HL-60 (cell line): ENCODE results near the gene RAP1GAP2.

Source experiments
- DNase-seq, 2 experiments: peaks; one replicate each; pipeline ENCODE4 v3.0.0-alpha.2; 2010 to 2020; ENCODE audit warnings: low read depth in 1 of 2, low spot score in 1 of 2
- H3K27ac ChIP-seq: fragments of 250-450 bp; sonication (Bioruptor Pico); replicated peaks from 2 replicates; pipeline ENCODE4 v1.5.1; 2020; ENCODE audit warnings: mild to moderate bottlenecking, moderate library complexity
- H3K27me3 ChIP-seq: fragments of 250-450 bp; sonication (Bioruptor Pico); 2 replicates; pipeline ENCODE4 v1.5.1; 2021; ENCODE audit warnings: mild to moderate bottlenecking, moderate library complexity; ENCODE audit not compliant: insufficient read depth, poor library complexity, severe bottlenecking
- H3K4me3 ChIP-seq: replicated peaks from 2 replicates; pipeline ENCODE4 v1.5.1; 2011; ENCODE audit warnings: mild to moderate bottlenecking, control low read depth, low read length; ENCODE audit not compliant: insufficient read depth
- GABPA ChIP-seq: IDR thresholded peaks from 2 replicates; pipeline ENCODE4 v1.6.1; 2012; ENCODE audit warnings: low read depth
- POLR2AphosphoS5 ChIP-seq: IDR thresholded peaks from 2 replicates; pipeline ENCODE4 v1.6.1; 2012; ENCODE audit warnings: low read depth
- REST ChIP-seq: IDR thresholded peaks from 2 replicates; pipeline ENCODE4 v1.6.1; 2012; ENCODE audit warnings: low read depth; ENCODE audit not compliant: insufficient replicate concordance
- SPI1 ChIP-seq: IDR thresholded peaks from 2 replicates; pipeline ENCODE4 v1.6.1; 2012; ENCODE audit warnings: low read depth, mild to moderate bottlenecking, borderline replicate concordance
- TF ChIP-seq, protein P1 (sequence below): IDR thresholded peaks from one replicate; pipeline ENCODE4 v1.5.1; 2011; ENCODE audit warnings: low read length, control low read depth, inconsistent platforms; ENCODE audit not compliant: insufficient read depth

The RAP1GAP2 gene

DNA sequence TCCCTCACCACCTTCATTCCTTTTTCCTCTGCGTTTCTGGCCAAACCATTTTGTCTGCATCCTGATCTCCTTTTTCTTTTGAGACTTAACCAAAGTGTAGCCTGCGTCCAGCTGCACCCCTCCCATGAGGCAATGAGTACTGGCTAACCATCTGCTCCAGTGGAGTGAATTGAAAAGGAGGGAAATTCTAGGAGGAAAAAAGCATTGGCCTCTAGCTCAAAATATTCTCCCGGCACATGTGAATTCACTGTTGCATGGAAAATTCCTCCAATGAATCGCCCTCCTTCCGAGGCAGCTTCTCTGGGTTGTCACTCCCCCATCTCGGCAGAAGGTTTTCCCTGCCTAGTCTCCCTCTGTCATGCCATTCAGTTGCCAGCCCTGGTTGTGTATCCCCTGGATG, 5.6 kb downstream of the RAP1GAP2 start:
- H3K27ac ChIP-seq, result no peak overlapping the region
- no peak for TF ChIP-seq REST
- TF ChIP-seq, protein P1, sequence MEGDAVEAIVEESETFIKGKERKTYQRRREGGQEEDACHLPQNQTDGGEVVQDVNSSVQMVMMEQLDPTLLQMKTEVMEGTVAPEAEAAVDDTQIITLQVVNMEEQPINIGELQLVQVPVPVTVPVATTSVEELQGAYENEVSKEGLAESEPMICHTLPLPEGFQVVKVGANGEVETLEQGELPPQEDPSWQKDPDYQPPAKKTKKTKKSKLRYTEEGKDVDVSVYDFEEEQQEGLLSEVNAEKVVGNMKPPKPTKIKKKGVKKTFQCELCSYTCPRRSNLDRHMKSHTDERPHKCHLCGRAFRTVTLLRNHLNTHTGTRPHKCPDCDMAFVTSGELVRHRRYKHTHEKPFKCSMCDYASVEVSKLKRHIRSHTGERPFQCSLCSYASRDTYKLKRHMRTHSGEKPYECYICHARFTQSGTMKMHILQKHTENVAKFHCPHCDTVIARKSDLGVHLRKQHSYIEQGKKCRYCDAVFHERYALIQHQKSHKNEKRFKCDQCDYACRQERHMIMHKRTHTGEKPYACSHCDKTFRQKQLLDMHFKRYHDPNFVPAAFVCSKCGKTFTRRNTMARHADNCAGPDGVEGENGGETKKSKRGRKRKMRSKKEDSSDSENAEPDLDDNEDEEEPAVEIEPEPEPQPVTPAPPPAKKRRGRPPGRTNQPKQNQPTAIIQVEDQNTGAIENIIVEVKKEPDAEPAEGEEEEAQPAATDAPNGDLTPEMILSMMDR, result no peak
- H3K27me3 ChIP-seq, result no peaks in the 10 kb centered on the region
- no peak overlapping the region for H3K4me3 ChIP-seq
- DNase-seq, result no peak

- Histone ChIP-seq H3K27ac (no peak overlapping the region), H3K27me3 (no peaks in the 10 kb centered on the region), H3K4me3 (no peak overlapping the region)
- no peak for TF ChIP-seq REST
- DNase-seq, result no peak
Measured at GRCh38 chr17:2802574-2802973, 6.3 kb downstream of the RAP1GAP2 start.

- TF ChIP-seq SPI1 (no peak), REST (no peak), GABPA (no peak), POLR2AphosphoS5 (no peak)
- TF ChIP-seq, protein P1, result no peak
- no peak for DNase-seq
- no peak overlapping the region for H3K4me3 ChIP-seq
- no peak overlapping the region for H3K27ac ChIP-seq
- no peaks in the 10 kb centered on the region for H3K27me3 ChIP-seq
Measured at GRCh38 chr17:2803386-2803785, 7.1 kb downstream of the RAP1GAP2 start.

DNA sequence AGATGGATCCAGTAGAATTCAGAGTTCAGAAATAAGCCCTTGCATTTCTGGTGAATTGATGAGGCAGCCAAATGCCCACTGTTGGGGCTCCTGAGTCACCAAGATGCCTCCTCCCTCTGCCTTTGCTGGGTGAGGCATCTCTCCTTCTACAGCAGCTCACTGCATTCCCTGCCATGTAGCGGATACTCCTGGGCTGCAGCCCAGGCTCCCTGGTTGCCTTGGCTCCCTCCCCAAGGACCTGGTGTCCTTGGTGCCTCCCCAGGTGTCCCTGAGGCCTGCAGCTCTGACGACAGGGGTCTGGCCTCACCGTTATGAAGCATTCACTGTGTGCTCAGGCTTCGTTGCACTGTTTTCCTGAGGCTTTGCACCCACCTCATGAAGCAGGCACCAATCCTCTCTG, 7.7 kb downstream of the RAP1GAP2 start:
- H3K4me3 ChIP-seq, result no peak overlapping the region
- H3K27me3 ChIP-seq, result no peaks in the 10 kb centered on the region
- no peak for DNase-seq
- no peak overlapping the region for H3K27ac ChIP-seq
- TF ChIP-seq POLR2AphosphoS5 (no peak), GABPA (no peak), SPI1 (no peak), REST (no peak)
- TF ChIP-seq, protein P1, result no peak
